Chondrocyte (in vitro differentiated cells): ENCODE measurements around the gene SNX6. TPM values are rescaled to one million over a fixed set of nuclear protein-coding genes. Genes with fewer than 3 reads are reported as not detected.
A peak's percentile ranks its signal among the peaks of the same experiment; 100 is the strongest.
"Not testable (repeated sequence)": the region's sequence is repeated elsewhere in the genome, so short reads cannot be mapped to it uniquely, and the experiment has no call there.

Source experiments
- DNase-seq: peaks from one replicate; pipeline ENCODE4 v3.0.0; 2021; ENCODE audit warnings: mixed read lengths, low spot score
- H3K27ac Mint-ChIP-seq: one replicate; pipeline ENCODE4 v1.8.0; 2021; ENCODE audit warnings: mild to moderate bottlenecking, moderate library complexity, mixed read lengths; ENCODE audit not compliant: unreplicated experiment
- H3K27me3 Mint-ChIP-seq: 2 replicates; pipeline ENCODE4 v1.8.0; 2021; ENCODE audit warnings: low read depth, mixed read lengths
- H3K36me3 Mint-ChIP-seq: 2 replicates; pipeline ENCODE4 v1.8.0; 2021; ENCODE audit warnings: low read depth, mixed read lengths
- H3K4me1 Mint-ChIP-seq: 2 replicates; pipeline ENCODE4 v1.8.0; 2021; ENCODE audit warnings: low read depth, mild to moderate bottlenecking, mixed read lengths
- H3K4me3 Mint-ChIP-seq: one replicate; pipeline ENCODE4 v1.8.0; 2021; ENCODE audit warnings: mild to moderate bottlenecking, moderate library complexity, mixed read lengths; ENCODE audit not compliant: unreplicated experiment
- H3K9me3 Mint-ChIP-seq: 2 replicates; pipeline ENCODE4 v1.8.0; 2021; ENCODE audit warnings: low read depth, mixed read lengths
- CTCF ChIP-seq: fragments of 200-600 bp; sonication (generic); IDR thresholded peaks from 2 replicates; pipeline ENCODE4 v1.5.0; 2021; ENCODE audit warnings: antibody characterized with exemption, mild to moderate bottlenecking, moderate library complexity
- total RNA-seq: library from RNA; stranded (reverse); gene quantifications from 3 replicates; pipeline ENCODE4 v1.2.1, GENCODE V29; 2021

The SNX6 gene
- total RNA-seq, 1 donor from 2014 or later = 91.7 TPM

- DNase-seq = peak; percentile 98
- peak within 1 kb of the TSS; percentile 99 for H3K4me3 Mint-ChIP-seq
- TF ChIP-seq CTCF = peak; percentile 12
- H3K27ac Mint-ChIP-seq = peak within 1 kb of the TSS; percentile 99
- H3K36me3 Mint-ChIP-seq = peaks cover 2% of the 10 kb centered on the region
- no peaks in the 10 kb centered on the region for H3K27me3 Mint-ChIP-seq
- no peaks in the 10 kb centered on the region for H3K9me3 Mint-ChIP-seq
- H3K4me1 Mint-ChIP-seq = peaks cover 28% of the 10 kb centered on the region
These were observed 90.4 kb downstream of the SNX6 start, which contains the start of gene EAPP for GRCh38 chr14:34539407-34540180. Gene EAPP (minus strand): TSS chr14:34539701. CDS start chr14:34539628, 73 bp downstream.

GRCh38 chr14:34538871-34539406, 91.0 kb downstream of the SNX6 start:
- Mint-ChIP-seq H3K27ac (peak overlapping the region; percentile 99), H3K4me3 (peak overlapping the region; percentile 99), H3K4me1 (peaks cover 28% of the 10 kb centered on the region), H3K27me3 (no peaks in the 10 kb centered on the region), H3K36me3 (peaks cover 2% of the 10 kb centered on the region), H3K9me3 (no peaks in the 10 kb centered on the region)
- DNase-seq = no peak
- no peak for TF ChIP-seq CTCF

GRCh38 chr14:34538096-34538495, 91.9 kb downstream of the SNX6 start:
- not testable (repeated sequence) for H3K27me3 Mint-ChIP-seq, H3K9me3 Mint-ChIP-seq, DNase-seq, H3K36me3 Mint-ChIP-seq
- peak overlapping the region; percentile 99 for H3K27ac Mint-ChIP-seq
- H3K4me3 Mint-ChIP-seq = peak overlapping the region; percentile 99
- peaks cover 28% of the 10 kb centered on the region for H3K4me1 Mint-ChIP-seq

GRCh38 chr14:34537677-34538009, 92.3 kb downstream of the SNX6 start:
- Mint-ChIP-seq H3K27ac (peak overlapping the region; percentile 99), H3K9me3 (no peaks in the 10 kb centered on the region), H3K4me1 (peaks cover 28% of the 10 kb centered on the region), H3K4me3 (peak overlapping the region; percentile 53), H3K36me3 (peaks cover 7% of the 10 kb centered on the region), H3K27me3 (no peaks in the 10 kb centered on the region)
- TF ChIP-seq CTCF = no peak
- no peak for DNase-seq

- no peak overlapping the region for H3K4me3 Mint-ChIP-seq
- H3K9me3 Mint-ChIP-seq = no peaks in the 10 kb centered on the region
- peak overlapping the region; percentile 99 for H3K27ac Mint-ChIP-seq
- no peak for TF ChIP-seq CTCF
- no peak for DNase-seq
- H3K27me3 Mint-ChIP-seq = no peaks in the 10 kb centered on the region
- H3K36me3 Mint-ChIP-seq = peaks cover 7% of the 10 kb centered on the region
- peaks cover 28% of the 10 kb centered on the region for H3K4me1 Mint-ChIP-seq
These were observed 92.8 kb downstream of the SNX6 start for GRCh38 chr14:34536951-34537676.
